Caki2 (cell line): ENCODE data around the gene HSPA6. TPM values are rescaled to one million over a fixed set of nuclear protein-coding genes. Genes with fewer than 3 reads are reported as not detected.
"Not testable (repeated sequence)": the region's sequence is repeated elsewhere in the genome, so short reads cannot be mapped to it uniquely, and the experiment has no call there.

Experiments used
- DNase-seq: peaks from one replicate; pipeline ENCODE4 v3.0.0-alpha.2; 2015; ENCODE audit warnings: low read depth
- in situ Hi-C: cut with HindIII; loops from 2 replicates; pipeline ENCODE4 v1.10.0; 2016; ENCODE audit warnings: low sequenced_read_pairs, low pct_unique_long_range_greater_than_20kb, mixed read lengths
- total RNA-seq: library from RNA; depleted of rRNA; stranded (reverse); fragments of >200 nt; shearing (Covaris generic); gene quantifications from 2 replicates; pipeline ENCODE4 v1.2.3, GENCODE V29; 2014; ENCODE audit warnings: low replicate concordance

Gene HSPA6
- total RNA-seq, 1 experiment from 2014 or later = 0.61 TPM

GRCh38 chr1:161501234-161501633 lies 23.1 kb upstream of the HSPA6 start:
- in situ Hi-C loops = no loop called here
- no peak for DNase-seq

GRCh38 chr1:161502181-161502580 lies 22.2 kb upstream of the HSPA6 start:
- in situ Hi-C loops = no loop called here
- no peak for DNase-seq

GRCh38 chr1:161502641-161503393 lies 21.5 kb upstream of the HSPA6 start:
- no peak for DNase-seq
- in situ Hi-C loops = no loop called here

GRCh38 chr1:161503394-161503748 lies 21.0 kb upstream of the HSPA6 start:
- DNase-seq = no peak

GRCh38 chr1:161505686-161506085 lies 18.7 kb upstream of the HSPA6 start:
- in situ Hi-C loops = no loop called here

More at GRCh38 chr1:161503394-161503748, 21.0 kb upstream of the HSPA6 start:
- in situ Hi-C loops = no loop called here

GRCh38 chr1:161506336-161507223 lies 17.8 kb upstream of the HSPA6 start:
- in situ Hi-C loops = no loop called here
- no peak for DNase-seq

More at GRCh38 chr1:161505686-161506085, 18.7 kb upstream of the HSPA6 start:
- no peak for DNase-seq

GRCh38 chr1:161510477-161510876 lies 13.9 kb upstream of the HSPA6 start:
- no peak for DNase-seq
- in situ Hi-C loops = no loop called here

GRCh38 chr1:161511018-161511755 lies 13.2 kb upstream of the HSPA6 start:
- DNase-seq = no peak
- in situ Hi-C loops = no loop called here

GRCh38 chr1:161511756-161512060 lies 12.6 kb upstream of the HSPA6 start:
- in situ Hi-C loops = no loop called here
- no peak for DNase-seq

- in situ Hi-C loops, DNase-seq: not testable (repeated sequence)
Measured at GRCh38 chr1:161512636-161513447, 11.5 kb upstream of the HSPA6 start.

GRCh38 chr1:161513448-161513780 lies 10.9 kb upstream of the HSPA6 start:
- in situ Hi-C loops, DNase-seq: not testable (repeated sequence)

GRCh38 chr1:161513953-161514352 lies 10.4 kb upstream of the HSPA6 start:
- in situ Hi-C loops, DNase-seq: not testable (repeated sequence)

GRCh38 chr1:161523041-161523816 lies 1.1 kb upstream of the HSPA6 start:
- DNase-seq, in situ Hi-C loops: not testable (repeated sequence)

- peak; percentile 39 for DNase-seq
- in situ Hi-C loops = not testable (repeated sequence)
Measured at GRCh38 chr1:161524742-161525291, 477 bp downstream of the HSPA6 start.

- DNase-seq, in situ Hi-C loops: not testable (repeated sequence)
Measured at GRCh38 chr1:161525321-161525720, 981 bp downstream of the HSPA6 start.

GRCh38 chr1:161525918-161526317 lies 1.6 kb downstream of the HSPA6 start:
- DNase-seq, in situ Hi-C loops: not testable (repeated sequence)

GRCh38 chr1:161528550-161528949 lies 4.2 kb downstream of the HSPA6 start:
- in situ Hi-C loops, DNase-seq: not testable (repeated sequence)
